ENCODE measurements around the gene SPATA12. TPM values are rescaled to one million over a fixed set of nuclear protein-coding genes. Genes with fewer than 3 reads are reported as not detected.
A peak's percentile ranks its signal among the peaks of the same experiment; 100 is the strongest.

The SPATA12 gene
- total RNA-seq, 2 donors from 2014 or later: not detected

GRCh38 chr3:57061556-57061955 is 1.1 kb downstream of the SPATA12 start:
- ATAC-seq (ENCODE audit: insufficient number of reproducible peaks, low FRiP score, low read depth) (no peak), DNase-seq (ENCODE audit: low spot score) (no peak)
- no peak overlapping the region for H3K4me3 ChIP-seq
- H3K27me3 ChIP-seq (replicated peaks; ENCODE audit: insufficient read depth): no peaks in the 10 kb centered on the region
- no peak for TF ChIP-seq CTCF (IDR thresholded peaks at IDR 0.05)
- no peaks in the 10 kb centered on the region for H3K9me3 ChIP-seq
- peak overlapping the region in 1 of 2 donors; percentile 7 for H3K27ac ChIP-seq
- peaks cover 8 to 21% of the 10 kb centered on the region in 2 donors for H3K4me1 ChIP-seq (ENCODE audit: control insufficient read depth in 1 of 2, low read depth in 2 of 2)
- no peaks in the 10 kb centered on the region for H3K36me3 ChIP-seq

- Histone ChIP-seq H3K36me3 (no peaks in the 10 kb centered on the region), H3K27ac (peak overlapping the region in 1 of 2 donors; percentile 7), H3K9me3 (no peaks in the 10 kb centered on the region), H3K4me3 (no peak overlapping the region), H3K4me1 (ENCODE audit: control insufficient read depth in 1 of 2, low read depth in 2 of 2) (peaks cover 8 to 21% of the 10 kb centered on the region in 2 donors), H3K27me3 (replicated peaks; ENCODE audit: insufficient read depth) (no peaks in the 10 kb centered on the region)
- TF ChIP-seq CTCF (IDR thresholded peaks at IDR 0.05): no peak
- no peak for DNase-seq (ENCODE audit: low spot score)
- no peak for ATAC-seq (ENCODE audit: insufficient number of reproducible peaks, low FRiP score, low read depth)
Measured at GRCh38 chr3:57062101-57062631, 1.7 kb downstream of the SPATA12 start.

- Histone ChIP-seq H3K27ac (no peak overlapping the region), H3K36me3 (no peaks in the 10 kb centered on the region), H3K4me1 (ENCODE audit: control insufficient read depth in 1 of 2, low read depth in 2 of 2) (peaks cover 12 to 27% of the 10 kb centered on the region in 2 donors), H3K27me3 (replicated peaks; ENCODE audit: insufficient read depth) (no peaks in the 10 kb centered on the region), H3K4me3 (no peak overlapping the region), H3K9me3 (no peaks in the 10 kb centered on the region)
- ATAC-seq (ENCODE audit: insufficient number of reproducible peaks, low FRiP score, low read depth) (no peak), DNase-seq (ENCODE audit: low spot score) (no peak)
- no peak for TF ChIP-seq CTCF (IDR thresholded peaks at IDR 0.05)
Measured at GRCh38 chr3:57063032-57063431, 2.6 kb downstream of the SPATA12 start.

GRCh38 chr3:57064001-57064400 is 3.5 kb downstream of the SPATA12 start:
- Histone ChIP-seq H3K36me3 (no peaks in the 10 kb centered on the region), H3K27me3 (replicated peaks; ENCODE audit: insufficient read depth) (no peaks in the 10 kb centered on the region), H3K9me3 (no peaks in the 10 kb centered on the region), H3K27ac (no peak overlapping the region), H3K4me1 (ENCODE audit: control insufficient read depth in 1 of 2, low read depth in 2 of 2) (peaks cover 15 to 34% of the 10 kb centered on the region in 2 donors), H3K4me3 (no peak overlapping the region)
- ATAC-seq (ENCODE audit: insufficient number of reproducible peaks, low FRiP score, low read depth) (no peak), DNase-seq (ENCODE audit: low spot score) (no peak)
- no peak for TF ChIP-seq CTCF (IDR thresholded peaks at IDR 0.05)

GRCh38 chr3:57064572-57064971 is 4.1 kb downstream of the SPATA12 start:
- no peak for DNase-seq (ENCODE audit: low spot score)
- H3K4me1 ChIP-seq (ENCODE audit: control insufficient read depth in 1 of 2, low read depth in 2 of 2): peaks cover 15 to 34% of the 10 kb centered on the region in 2 donors
- H3K4me3 ChIP-seq: no peak overlapping the region
- no peaks in the 10 kb centered on the region for H3K27me3 ChIP-seq (replicated peaks; ENCODE audit: insufficient read depth)
- no peak for TF ChIP-seq CTCF (IDR thresholded peaks at IDR 0.05)
- H3K27ac ChIP-seq: no peak overlapping the region
- no peak for ATAC-seq (ENCODE audit: insufficient number of reproducible peaks, low FRiP score, low read depth)
- H3K36me3 ChIP-seq: no peaks in the 10 kb centered on the region
- H3K9me3 ChIP-seq: no peaks in the 10 kb centered on the region
